DLD1 (cell line): ENCODE measurements around the gene CAP2.

ENCODE experiments used
- in situ Hi-C: cut with HindIII; loops from 2 replicates; pipeline ENCODE4 v1.10.0; 2017; ENCODE audit warnings: low sequenced_read_pairs

CAP2 gene

DNA sequence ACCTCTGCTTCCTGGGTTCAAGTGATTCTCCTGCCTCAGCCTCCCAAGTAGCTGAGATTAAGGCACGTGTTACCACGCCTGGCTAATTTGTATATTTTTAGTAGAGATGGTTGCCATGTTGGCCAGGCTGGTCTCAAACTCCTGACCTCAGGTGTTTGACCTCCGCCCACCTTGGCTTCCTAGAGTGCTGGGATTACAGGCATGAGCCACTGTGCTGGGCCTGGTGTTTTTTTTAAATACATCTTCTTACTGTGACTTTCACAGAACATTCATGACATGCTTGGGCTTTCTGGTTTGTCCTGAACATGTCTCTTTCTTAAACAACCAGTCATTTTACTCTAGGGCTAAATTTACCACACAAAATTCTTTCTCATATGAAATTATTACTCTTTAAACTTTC lies 172.0 kb downstream of the CAP2 start:
- in situ Hi-C loops = no loop called here

DNA sequence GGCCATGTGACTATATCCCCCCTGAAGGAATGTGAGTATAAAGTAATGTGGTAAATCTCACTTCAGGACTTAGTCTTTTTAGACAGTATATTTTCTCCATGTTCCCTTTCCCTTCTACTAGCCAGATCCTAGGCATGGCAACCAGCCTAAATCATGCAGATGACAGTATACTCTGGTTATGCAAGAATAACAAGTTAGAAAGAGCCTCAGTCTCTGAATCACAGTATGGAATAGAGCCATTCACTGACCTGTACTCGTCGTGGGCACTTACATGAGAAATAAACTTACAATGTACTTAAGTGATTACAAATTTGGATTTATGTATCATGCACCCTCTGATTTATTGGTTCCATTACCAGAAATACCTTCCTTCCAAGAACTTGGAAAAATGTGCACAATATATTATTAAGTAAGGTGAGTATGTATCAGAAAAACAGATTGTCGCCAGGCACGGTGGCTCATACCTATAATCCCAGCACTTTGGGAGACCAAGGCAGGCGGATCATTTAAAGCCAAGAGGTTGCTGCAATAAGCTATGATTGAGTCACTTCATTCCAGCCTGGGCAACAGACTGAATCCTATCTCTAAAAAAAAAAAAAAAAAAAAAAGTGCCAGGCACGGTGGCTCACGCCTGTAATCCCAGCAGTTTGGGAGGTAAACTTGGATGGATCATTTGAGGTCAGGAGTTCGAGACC lies 181.6 kb downstream of the CAP2 start:
- in situ Hi-C loops = loop anchor here (25.0 kb wide), 1 partner anchor 413 kb away; no protein-coding TSS in a partner anchor

DNA sequence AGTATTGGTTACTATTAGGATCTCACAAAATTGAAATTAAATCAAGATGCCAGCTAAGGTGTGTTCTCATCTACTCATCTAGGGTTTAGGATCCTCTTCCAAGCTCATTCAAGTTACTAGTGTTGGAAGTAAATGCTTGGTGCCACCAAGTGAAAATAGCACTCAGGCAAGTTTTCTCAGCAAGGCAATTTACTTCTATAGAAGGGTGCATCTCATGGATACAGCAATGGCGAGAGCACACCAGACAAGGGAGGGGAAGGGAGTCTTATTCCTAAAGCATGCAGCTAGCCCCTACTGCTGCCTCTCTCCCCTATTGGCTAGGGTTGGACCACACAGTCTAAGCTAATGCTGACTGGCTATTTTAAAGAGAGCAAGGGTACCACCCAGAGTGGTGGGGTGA lies 183.7 kb downstream of the CAP2 start:
- in situ Hi-C loops = loop anchor here (25.0 kb wide), 1 partner anchor 415 kb away; no protein-coding TSS in a partner anchor

DNA sequence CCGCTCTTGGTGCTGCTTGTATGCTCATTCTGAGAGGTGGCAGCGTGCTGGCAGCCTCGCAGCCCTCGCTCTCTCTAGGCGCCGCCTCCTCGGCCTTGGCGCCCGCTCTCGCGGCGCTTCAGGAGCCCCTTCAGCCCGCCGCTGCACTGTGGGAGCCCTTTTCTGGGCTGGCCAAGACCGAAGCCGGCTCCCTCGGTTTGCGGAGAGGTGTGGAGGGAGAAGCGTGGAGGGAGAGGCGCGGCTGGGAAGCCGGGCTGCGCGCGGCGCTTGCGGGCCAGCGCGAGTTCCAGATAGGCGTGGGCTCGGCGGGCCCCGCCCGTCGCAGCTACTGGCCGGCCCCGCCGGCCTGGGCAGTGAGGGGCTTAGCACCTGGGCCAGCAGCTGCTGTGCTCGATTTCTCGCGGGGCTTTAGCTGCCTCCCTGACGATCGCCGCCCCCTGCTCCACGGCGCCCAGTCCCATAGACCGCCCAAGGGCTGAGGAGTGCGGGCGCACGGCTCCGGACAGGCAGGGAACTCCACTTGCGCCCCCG lies 187.2 kb downstream of the CAP2 start:
- in situ Hi-C loops = loop anchor here (25.0 kb wide), 1 partner anchor 418 kb away; no protein-coding TSS in a partner anchor

DNA sequence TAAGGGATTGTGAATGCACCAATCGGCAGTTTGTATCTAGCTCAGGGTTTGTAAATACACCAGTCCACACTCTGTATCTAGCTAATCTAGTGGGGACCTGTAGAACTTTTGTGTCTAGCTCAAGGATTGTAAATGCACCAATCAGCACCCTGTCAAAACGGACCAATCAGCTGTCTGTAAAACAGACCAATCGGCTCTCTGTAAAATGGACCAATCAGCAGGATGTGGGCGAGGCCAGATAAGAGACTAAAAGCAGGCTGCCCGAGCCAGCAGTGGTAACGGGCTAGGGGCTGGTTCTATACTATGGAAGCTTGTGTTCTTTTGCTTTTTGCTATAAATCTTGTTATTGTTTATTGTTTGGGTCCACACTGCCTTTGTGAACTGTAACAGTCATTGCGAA lies 187.9 kb downstream of the CAP2 start:
- in situ Hi-C loops = loop anchor here (25.0 kb wide), 1 partner anchor 419 kb away; no protein-coding TSS in a partner anchor

DNA sequence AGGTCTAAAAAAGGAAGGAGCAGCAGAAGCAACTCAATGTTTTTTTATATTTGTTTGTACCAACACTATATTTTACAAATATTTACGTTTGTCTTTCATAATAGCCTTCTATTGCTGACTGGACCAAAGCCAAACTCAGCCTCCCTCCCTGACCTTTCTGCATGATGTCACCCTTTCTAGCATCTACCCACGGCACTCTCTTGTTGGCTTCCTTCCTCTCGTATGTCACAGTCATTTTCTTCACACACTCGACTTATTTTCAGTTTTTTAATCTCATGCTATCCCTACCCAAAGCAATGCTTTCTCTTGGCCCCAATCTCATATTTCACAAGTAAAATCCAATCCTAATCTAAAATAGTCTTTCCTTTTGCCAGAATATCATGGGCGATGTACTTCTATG lies 190.4 kb downstream of the CAP2 start:
- in situ Hi-C loops = loop anchor here (25.0 kb wide), 1 partner anchor 422 kb away; no protein-coding TSS in a partner anchor

DNA sequence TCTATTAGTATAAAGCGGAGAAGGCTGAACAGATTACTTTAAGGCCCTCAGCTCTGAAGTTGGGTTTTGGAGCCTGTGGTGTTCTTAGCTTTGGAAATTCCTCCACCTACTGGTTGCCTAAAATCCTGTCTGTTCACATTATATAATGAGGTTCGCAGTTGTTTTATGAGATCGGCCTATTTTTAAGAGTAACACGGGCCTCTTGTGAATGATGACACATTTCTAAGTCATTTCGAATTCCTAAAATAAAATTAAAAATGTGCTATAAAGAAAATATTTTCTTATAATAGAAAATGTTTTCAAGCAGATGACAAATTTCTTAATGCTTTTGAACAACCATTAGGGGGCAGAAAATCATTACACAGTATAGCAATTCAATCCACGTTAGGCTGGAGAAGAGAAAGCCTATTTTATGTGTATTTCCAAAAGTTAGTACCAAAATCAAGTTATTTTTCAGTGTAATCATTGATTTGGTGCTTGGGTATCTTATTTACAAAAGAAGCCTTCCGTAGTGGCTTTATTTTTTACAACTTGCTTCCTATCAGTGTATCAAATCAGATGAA lies 190.9 kb downstream of the CAP2 start:
- in situ Hi-C loops = loop anchor here (25.0 kb wide), 1 partner anchor 422 kb away; no protein-coding TSS in a partner anchor

DNA sequence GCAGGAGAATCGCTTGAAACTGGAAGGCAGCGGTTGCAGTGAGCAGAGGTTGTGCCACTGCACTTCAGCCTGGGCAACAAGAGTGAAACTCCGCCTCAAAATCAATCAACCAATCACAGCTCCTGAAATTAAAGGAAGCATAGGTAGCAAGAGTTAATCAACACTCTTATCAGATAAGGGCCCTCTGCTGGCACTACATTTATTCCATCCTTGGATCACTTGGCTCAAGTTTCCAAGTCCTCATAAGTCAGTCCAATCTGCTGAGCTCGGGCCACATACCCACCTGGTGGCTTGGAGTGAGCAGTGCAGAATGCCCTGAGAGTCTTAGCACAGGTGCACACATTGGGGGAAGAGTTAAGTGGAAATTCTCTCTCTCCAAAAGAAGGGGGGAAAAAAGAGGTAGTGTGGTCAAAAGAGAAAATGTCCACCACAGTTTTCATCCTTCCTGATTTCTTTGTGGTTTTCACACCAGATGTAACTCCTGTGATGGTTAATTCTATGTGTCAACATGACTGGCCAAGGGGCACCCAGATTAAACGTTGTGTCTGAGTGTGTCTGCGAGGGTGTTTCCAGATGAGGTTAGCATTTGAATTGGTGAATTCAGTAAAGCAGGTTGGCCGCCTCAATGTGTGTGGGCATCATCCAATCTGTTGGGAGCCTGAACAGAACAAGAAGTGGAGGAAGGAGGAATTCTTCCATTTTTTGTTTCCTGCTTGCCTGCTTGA lies 192.5 kb downstream of the CAP2 start:
- in situ Hi-C loops = loop anchor here (25.0 kb wide), 1 partner anchor 424 kb away; no protein-coding TSS in a partner anchor

DNA sequence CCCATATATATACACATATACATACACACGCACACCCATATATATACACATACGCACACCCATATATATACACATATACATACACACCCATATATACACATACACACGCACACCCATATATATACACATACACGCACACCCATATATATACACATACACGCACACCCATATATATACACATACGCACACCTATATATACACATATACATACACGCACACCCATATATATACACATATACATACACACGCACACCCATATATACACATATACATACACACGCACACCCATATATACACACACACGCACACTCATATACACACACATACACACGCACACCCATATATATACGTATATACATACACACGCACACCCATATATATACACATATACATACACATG lies 193.2 kb downstream of the CAP2 start:
- in situ Hi-C loops = loop anchor here (25.0 kb wide), 1 partner anchor 424 kb away; no protein-coding TSS in a partner anchor

DNA sequence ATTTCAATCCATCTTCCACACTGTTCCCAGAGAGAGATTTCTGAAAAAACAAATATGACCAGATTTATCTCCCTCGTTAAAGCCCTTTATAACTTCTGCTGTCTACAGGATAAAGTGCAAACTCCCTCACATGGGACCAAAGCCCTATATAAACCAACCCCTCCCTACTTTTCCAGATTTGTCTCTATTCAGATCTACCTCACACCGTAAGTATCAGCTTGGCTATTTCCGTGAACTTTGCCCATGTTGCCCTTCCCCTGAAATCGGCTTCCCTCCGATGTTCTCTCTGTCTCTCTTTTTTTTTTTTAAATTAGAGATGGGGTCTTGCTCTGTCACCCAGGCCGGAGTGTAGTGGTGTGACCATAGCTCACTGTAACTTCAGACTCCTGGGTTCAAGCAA lies 194.6 kb downstream of the CAP2 start:
- in situ Hi-C loops = loop anchor here (25.0 kb wide), 1 partner anchor 426 kb away; no protein-coding TSS in a partner anchor

DNA sequence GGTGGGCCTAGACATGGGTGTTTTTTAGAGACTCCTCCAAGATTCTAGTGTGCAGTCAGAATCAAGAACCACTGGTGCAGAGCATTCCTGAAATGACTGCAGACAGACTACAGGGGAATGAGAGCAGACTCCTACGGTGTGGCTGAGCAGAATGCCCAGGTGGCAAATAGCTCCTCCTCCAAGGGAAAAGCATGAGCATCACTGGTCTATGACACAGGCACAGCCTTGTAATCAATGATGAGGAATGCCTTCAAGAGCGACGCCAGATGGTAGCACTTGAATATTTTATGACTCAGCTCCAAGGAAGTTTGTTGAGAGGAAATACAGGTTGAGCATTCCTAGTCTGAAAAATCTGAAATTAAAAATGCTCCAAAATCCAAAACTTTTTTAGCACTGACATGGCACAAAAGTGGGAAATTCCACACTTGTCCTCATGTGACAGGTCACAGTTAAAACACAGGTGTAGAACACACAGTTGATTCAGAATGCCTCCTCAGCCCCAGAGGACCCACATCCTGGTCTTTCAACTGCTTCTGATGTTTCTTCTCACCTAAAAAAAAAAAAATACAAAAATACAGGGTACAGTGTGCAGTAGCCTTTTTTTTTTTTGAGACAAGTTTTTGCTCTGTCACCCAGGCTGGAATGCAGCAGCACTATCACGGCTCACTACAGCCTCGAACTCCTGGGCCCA lies 196.2 kb downstream of the CAP2 start:
- in situ Hi-C loops = loop anchor here (25.0 kb wide), 1 partner anchor 427 kb away; no protein-coding TSS in a partner anchor

DNA sequence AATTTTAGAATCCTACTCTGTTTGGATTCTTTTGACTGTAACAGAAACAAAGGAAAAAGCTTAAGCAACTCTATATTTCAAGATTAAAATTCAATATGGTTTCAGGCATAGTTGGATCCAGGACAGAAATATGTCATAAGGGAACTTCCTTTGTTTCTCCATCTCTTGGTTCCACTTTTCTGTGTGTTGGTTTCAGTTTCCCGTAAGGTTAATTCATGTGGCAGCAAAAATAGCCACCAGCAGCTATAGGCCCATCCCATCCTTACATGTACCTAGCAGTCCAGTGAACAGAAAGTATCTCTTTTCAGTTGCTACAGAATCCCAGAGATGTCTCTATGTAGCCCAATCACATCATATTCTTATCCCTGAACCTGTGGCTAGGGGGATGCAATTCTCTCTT lies 197.9 kb downstream of the CAP2 start:
- in situ Hi-C loops = loop anchor here (25.0 kb wide), 1 partner anchor 429 kb away; no protein-coding TSS in a partner anchor

DNA sequence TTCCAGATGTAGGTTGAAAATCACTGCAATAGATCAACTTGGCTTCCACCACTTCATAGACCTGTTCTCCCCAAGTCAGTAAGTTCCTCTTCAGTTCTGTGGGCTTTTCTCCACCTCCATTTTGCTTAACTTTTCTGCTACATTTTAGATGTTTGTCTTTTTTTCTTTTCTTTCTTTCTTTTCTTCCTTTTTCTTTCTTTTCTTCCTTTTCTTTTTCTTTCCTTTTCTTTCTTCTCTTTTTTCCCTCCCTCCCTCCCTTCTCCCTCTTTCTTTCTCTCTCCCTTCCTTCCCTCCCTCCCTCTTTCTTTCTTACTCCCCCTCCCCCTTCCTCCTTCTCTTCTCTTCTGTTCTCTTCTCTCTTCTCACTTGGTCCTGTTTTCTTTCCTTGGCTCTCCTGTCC lies 199.9 kb downstream of the CAP2 start:
- in situ Hi-C loops = loop anchor here (25.0 kb wide), 1 partner anchor 431 kb away; no protein-coding TSS in a partner anchor

DNA sequence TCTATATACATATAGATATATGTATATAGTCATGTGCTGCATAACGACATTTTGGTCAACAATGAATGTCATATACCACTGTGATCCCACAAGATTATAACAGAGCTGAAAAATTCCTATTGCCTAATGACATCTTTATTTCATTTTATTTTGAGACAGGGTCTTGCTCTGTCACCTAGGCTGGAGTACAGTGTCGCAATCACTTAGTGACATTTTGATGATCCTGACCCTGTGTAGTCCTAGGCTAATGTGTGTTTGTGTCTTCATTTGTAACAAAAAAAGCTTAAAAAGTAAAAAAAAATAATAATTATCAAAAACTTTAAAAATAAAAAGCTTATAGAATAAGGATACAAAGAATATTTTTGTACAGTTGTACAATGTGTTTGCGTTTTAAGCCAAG lies 202.7 kb downstream of the CAP2 start:
- in situ Hi-C loops = loop anchor here (25.0 kb wide), 1 partner anchor 434 kb away; no protein-coding TSS in a partner anchor

DNA sequence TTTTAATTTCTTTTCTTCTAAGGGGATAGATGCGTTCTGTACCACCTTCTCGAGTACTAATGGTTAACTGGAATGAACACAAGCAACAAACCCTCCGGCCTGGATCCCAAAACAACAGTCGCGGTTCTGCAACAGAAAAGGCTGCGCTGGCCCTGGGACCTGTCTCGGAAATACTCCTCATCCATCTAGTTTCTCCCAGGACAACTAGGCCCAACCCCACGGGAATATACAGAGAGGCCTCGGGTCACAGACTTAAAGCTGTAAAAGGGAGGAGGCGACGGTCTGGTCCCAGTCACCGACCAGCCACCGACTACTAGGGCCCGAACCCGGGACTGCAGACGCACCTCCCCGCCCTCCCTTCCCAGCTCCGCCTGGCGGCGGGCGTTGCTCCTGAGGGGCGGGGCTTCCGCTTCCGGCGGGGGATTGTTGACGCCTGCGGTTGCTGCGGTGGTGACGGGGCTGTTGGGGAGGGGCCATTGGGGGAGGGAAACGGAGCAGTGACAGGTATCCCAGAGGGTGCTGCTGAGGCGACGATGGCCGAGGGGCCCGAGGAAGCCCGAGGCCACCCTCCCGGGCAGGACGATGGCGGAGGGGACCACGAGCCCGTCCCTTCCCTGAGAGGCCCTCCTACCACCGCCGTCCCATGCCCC lies 206.6 kb downstream of the CAP2 start, which contains the start of gene FAM8A1:
TSS of gene FAM8A1 (plus strand) at position 426 of the 650 bp plus-strand sequence. CDS start at position 534, 108 bp downstream.
- in situ Hi-C loops = loop anchor here (25.0 kb wide), 1 partner anchor 438 kb away; no protein-coding TSS in a partner anchor

DNA sequence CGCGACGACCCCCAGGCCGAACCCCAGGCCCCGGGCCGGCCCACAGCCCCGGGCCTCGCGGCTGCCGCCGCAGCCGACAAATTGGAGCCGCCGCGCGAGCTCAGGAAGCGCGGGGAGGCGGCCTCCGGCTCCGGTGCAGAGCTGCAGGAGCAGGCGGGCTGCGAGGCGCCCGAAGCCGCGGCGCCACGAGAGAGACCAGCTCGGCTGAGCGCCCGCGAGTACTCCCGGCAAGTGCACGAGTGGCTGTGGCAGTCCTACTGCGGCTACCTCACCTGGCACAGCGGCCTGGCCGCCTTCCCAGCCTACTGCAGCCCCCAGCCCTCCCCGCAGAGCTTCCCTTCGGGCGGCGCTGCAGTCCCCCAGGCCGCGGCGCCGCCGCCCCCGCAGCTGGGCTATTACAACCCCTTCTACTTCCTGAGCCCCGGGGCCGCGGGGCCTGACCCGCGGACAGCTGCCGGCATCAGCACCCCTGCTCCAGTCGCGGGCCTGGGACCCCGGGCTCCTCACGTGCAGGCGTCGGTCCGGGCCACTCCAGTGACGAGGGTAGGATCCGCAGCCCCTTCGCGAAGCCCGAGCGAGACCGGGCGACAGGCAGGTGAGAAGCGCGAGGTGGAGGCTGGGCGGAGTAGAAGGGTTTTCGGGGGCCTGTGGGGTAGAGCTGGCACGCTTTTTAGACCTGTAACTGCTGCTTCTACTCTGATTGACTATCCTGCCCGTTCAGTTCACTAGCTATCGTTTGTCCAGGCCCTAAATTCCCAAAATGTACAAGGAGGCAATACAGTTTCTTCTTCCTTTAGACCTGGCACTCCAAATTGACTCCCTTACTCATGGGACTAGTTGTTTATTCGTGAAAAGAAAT lies 207.4 kb downstream of the CAP2 start:
- in situ Hi-C loops = no loop called here

DNA sequence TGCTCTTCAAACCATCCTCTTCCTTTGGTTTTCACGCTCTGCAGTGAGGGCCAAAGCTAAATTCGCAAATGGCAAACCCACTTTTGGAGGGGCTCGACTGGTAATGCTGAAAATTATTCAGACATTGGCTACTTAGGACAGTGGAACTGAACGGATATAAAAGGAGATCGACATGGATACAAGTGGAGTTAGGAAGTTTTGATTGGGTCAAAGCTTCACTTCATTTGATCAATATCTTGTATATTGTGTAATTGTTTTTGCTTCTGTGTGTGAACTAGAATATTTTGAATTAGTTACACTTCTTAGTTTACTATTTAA lies 207.9 kb downstream of the CAP2 start:
- in situ Hi-C loops = no loop called here

DNA sequence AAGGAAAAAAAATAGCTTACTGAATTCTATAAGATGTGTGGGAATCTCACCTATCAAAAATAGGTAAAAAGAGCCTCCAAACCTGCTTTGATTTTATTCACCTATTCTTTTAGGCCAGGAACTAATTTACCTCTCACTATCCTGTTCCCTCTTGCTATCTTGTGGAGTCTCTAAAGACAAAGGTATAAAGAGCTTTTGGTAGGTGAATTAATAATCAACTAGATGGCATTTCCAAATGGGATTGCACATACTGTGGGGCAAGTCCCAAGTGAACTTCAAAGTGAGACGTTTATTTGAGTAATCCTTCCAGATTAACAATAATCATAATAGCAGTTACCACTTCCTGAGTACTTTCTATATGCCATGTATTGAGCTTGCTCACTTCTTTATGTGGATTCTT lies 209.5 kb downstream of the CAP2 start:
- in situ Hi-C loops = no loop called here

DNA sequence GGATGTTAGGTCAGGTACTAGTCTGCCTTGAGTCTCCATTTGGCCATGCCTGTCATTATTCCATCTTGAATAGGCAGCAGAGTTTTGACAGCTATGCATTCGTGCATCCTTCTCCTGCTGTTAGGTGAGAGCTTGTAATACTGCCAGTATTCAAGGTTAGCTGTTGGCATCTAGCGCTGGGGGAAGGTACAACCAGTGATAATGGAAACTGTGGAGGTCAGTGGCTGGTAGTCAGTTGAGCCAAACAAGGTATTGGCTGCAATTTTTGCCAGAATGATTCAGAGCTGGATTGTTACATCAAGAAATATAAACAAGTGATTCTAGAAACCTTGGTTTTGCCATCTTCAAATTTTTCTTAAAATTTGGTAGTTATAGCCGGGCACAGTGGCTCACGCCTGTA lies 213.2 kb downstream of the CAP2 start:
- in situ Hi-C loops = no loop called here
